ENCODE measurements around the gene EHMT1. TPM values are rescaled to one million over a fixed set of nuclear protein-coding genes. Genes with fewer than 3 reads are reported as not detected.

EHMT1 gene
- total and polyA plus RNA-seq, 9 of the 15 experiments (the other 6 are each of a cell fraction or from before 2014, with no cell fraction given) = 2.2 to 76.0 (median 36.4) TPM

DNA sequence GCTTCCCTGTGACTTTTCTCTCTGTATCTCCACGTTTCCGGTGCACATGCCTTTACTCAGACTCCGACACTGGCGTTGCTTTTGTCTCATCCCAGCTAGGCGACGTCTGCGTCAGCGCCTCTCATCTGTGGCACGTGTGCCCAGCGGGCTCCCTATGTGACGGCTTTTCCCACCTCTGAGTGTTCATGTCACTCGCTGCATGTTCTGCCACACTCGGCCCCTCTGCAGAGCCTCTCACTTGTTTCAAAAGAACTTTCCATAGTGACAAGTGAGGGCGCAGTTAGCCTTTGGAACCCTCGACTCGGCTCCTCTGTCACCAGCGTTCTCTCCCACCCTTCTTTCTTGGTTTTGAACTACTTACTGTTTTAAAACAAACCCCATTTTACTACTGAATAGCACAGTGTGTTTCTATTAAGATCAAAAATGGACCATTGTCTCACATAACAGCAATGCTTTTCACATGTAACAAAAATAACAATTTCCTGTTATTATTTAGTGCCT lies 145.4 kb downstream of the EHMT1 start:
- H3K4me1 ChIP-seq (replicated peaks in 1 of 2; ENCODE audit: control insufficient read depth in 2 of 2, insufficient read depth in 2 of 2, low read length in 2 of 2) = peaks cover 0 to 6% of the 10 kb centered on the region in 2 experiments; a peak in 1 of 5 replicates
- ChIA-PET POLR2A (no interaction called here), CTCF (ENCODE audit: low intra/inter-chr PET ratio) (no interaction called here)
- no peaks in the 10 kb centered on the region for H3K79me2 ChIP-seq (ENCODE audit: control insufficient read depth, insufficient read depth, low read length)
- no peaks in the 10 kb centered on the region for H3K9me1 ChIP-seq (ENCODE audit: control insufficient read depth, insufficient read depth, low read length)
- no peak overlapping the region for H3K27ac ChIP-seq (ENCODE audit: extremely low read depth, low read depth, low read length)
- H3K36me3 ChIP-seq (ENCODE audit: control insufficient read depth, insufficient read depth, low read length) = peaks cover 75% of the 10 kb centered on the region
- H4K20me1 ChIP-seq (replicated peaks; ENCODE audit: control insufficient read depth, insufficient read depth, low read length) = no peaks in the 10 kb centered on the region
- H3K9ac ChIP-seq (ENCODE audit: insufficient read depth in 1 of 2, low read depth in 2 of 2, low read length in 2 of 2) = no peak overlapping the region
- no TSS peak for BruUV-seq (replicated peaks)
- H3K4me2 ChIP-seq (ENCODE audit: insufficient read depth, low read length) = no peak overlapping the region
- no peaks in the 10 kb centered on the region for H3K9me3 ChIP-seq (replicated peaks; ENCODE audit: control insufficient read depth, insufficient read depth, low read depth, low read length)
- ATAC-seq (no peak), DNase-seq (ENCODE audit: extremely low read depth in 1 of 4, low spot score in 3 of 4) (no peak), FAIRE-seq (no peak)
- H3K4me3 ChIP-seq = no peak overlapping the region
- H2AFZ ChIP-seq (ENCODE audit: low read depth, low read length) = no peak overlapping the region
- 93% methylated on average over 17 of the region's 17 CpGs for WGBS (ENCODE audit: insufficient coverage, low coverage, missing lambda C conversion rate)
- in situ Hi-C loops (cut with MboI) (no loop called here), intact Hi-C loops (cut with micrococcal nuclease) (no loop called here)
- no peaks in the 10 kb centered on the region for H3K27me3 ChIP-seq (ENCODE audit: control insufficient read depth in 2 of 2, insufficient read depth in 2 of 2, low read length in 2 of 2)
- no peak for TF ChIP-seq ELK1 (CRISPR knock-in tag; IDR thresholded peaks at IDR 0.05)
- no peak for TF ChIP-seq BRCA1 (IDR thresholded peaks at IDR 0.05)
- TF ChIP-seq BRCA1 (CRISPR knock-in tag; IDR thresholded peaks at IDR 0.05) = no peak
- TF ChIP-seq AFF1 (IDR thresholded peaks at IDR 0.05; ENCODE audit: low read depth in 1 of 2, partially characterized antibody in 2 of 2) = no peak
- TF ChIP-seq E2F5 (CRISPR knock-in tag; IDR thresholded peaks at IDR 0.05) = no peak
